ENCODE data around the gene AFAP1.

The AFAP1 gene

GRCh38 chr4:7709431-7709830, 230.2 kb downstream of the AFAP1 start:
- H3K9me3 ChIP-seq (ENCODE audit: control insufficient read depth, insufficient read depth, low read length): no peaks in the 10 kb centered on the region
- no peaks in the 10 kb centered on the region for H3K36me3 ChIP-seq (ENCODE audit: control insufficient read depth, insufficient read depth, low read length)
- no peak overlapping the region for H3K9ac ChIP-seq (ENCODE audit: low read depth, low read length)
- H3K4me3 ChIP-seq (ENCODE audit: low read depth, low read length): no peak overlapping the region
- no peaks in the 10 kb centered on the region for H3K4me1 ChIP-seq (ENCODE audit: control insufficient read depth, insufficient read depth, low read length)
- no peaks in the 10 kb centered on the region for H3K27me3 ChIP-seq (ENCODE audit: control insufficient read depth, insufficient read depth, low read length)

- Histone ChIP-seq H3K36me3 (ENCODE audit: control insufficient read depth, insufficient read depth, low read length) (no peaks in the 10 kb centered on the region), H3K27me3 (ENCODE audit: control insufficient read depth, insufficient read depth, low read length) (no peaks in the 10 kb centered on the region), H3K4me3 (ENCODE audit: low read depth, low read length) (no peak overlapping the region), H3K9me3 (ENCODE audit: control insufficient read depth, insufficient read depth, low read length) (no peaks in the 10 kb centered on the region), H3K9ac (ENCODE audit: low read depth, low read length) (no peak overlapping the region), H3K4me1 (ENCODE audit: control insufficient read depth, insufficient read depth, low read length) (no peaks in the 10 kb centered on the region)
These were observed 230.7 kb downstream of the AFAP1 start for GRCh38 chr4:7708981-7709380.
